Activated T-cell treated with anti-CD3 and anti-CD28 coated beads for 24 hours (primary cell): Measurements from ENCODE around the gene BCORL1.

Experiments
- DNase-seq: peaks from one replicate; pipeline ENCODE4 v3.0.0-alpha.2; 2020; ENCODE audit warnings: low read depth

The BCORL1 gene

DNA sequence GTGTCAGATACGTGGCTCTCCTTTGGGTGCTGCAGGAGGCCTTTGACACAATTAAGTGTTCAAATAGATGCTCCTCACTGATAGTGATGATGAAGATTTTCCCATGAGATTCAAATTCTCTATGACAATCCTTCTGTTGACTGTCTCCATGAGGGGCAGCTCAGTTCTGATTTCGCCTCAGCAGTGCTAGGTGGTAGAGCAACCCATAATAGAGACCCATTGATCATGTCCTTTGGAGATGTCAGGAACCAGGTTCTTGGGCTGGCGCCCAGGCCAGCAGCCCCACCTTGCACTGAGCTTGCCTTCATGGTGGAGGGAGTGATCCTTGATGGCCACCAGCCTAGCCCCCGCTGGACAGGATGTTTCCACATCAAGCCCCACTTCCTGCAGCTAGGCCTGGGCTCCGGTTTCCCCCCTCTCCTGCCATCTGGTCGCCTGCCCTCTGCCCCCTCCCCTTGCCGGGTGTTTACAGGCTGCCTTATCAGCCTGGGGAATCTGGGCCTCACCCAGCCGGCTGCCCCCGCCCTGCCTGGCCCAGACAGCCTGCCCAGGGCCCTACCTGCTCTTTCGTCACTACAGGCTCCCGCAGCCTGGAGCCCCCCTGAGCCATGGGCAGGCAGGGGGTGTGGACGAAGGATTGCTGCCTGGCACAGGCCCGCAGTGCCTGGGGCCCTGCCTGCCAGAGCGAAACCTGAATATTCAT lies 115.2 kb downstream of the BCORL1 start:
- no peak for DNase-seq

DNA sequence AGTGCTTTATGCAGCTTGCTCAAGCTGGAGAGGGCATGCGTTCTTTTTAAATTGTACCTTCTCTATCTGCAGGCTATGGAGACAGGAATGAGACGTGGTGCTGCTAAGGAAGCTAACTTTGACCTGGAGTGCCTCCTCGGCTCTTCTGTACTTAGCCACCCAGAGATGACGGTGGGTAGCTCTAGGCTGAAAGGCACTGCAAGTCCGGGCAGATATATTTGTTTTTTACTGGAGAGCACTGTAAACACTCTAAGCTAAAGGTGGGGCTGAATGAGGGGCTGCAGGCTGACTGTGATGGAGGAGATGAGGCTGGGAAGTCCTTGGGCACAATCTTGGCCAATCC lies 115.7 kb downstream of the BCORL1 start:
- no peak for DNase-seq

DNA sequence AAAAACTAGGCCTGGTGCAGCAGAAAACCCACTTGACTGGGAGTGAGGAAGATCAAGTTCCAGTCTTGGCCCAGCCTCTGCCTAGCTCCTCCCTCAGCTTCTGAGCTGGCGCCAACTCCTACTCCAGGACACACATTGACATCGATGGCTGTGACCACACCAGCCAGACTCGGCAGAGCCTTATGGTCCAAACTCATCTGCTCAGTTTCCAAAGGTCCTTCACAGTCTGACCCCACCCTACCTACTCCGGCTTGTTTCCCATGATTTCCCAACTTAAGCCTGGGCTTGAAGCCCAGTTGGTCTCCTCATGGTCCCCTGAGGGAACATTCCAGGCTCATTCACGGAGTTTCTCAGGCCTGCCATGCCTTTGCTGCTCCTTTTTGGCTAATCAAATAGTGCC lies 117.7 kb downstream of the BCORL1 start:
- no peak for DNase-seq

DNA sequence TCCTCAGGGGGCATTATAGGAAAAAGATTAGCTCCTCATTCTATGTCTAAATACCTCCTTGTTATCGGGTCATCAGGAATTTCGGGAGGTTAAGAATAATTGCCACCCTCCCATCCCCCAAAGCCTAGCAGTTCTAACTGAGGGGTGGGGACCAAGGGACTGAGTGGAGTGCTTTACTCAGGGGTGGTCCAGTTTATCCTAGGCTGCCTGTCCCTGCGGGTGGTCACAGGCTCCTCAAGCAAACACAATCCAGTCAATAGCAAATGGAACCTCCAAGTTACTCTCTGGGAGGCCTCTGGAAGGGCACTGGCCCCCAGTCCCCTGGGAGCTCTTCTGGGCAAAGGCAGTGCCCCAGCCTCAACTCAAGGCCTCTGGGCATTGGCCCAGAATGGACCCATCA lies 121.2 kb downstream of the BCORL1 start:
- no peak for DNase-seq

DNA sequence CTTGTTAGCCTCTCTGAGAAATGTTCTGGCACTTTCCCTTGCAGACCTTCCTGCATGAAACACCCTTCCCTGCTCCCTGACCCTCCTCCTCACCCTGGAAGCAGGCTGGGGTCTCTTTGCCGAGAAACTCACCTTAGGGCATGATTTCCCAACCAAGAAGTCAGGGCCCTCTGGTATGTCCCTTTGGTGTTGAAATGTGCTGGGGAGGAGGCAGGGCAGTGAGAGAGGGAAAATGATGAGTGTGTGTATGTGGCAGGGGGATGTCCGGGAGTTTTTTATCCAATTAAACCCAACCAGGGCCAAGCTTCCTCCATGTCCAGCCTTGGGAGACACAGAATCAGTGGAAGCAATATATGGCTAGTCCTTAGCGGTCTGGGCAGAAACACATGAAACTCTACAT lies 122.8 kb downstream of the BCORL1 start:
- no peak for DNase-seq

DNA sequence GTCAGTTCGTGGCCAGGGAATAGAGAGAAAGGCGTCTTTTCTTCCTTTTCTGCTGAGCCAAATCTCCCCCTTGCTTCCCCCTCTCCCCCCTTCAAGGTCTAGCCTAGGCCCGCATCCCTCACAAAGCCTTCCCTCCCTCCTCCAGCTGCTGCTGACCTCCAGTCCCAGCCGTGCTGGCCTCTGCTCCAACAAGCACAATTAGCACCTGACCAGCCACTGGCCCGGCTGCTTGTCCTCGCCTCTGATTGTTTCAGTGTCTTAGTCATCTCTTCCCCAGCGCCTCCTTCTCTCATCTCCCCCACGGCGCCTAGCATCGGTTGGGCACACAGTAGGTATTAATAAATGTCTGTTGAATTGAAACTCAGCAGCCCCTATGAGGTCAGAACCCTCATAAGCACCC lies 123.6 kb downstream of the BCORL1 start:
- DNase-seq, result no peak
